HepG2 (cell line): ENCODE results near the gene MTFP1. TPM values are rescaled to one million over a fixed set of nuclear protein-coding genes. Genes with fewer than 3 reads are reported as not detected.

Experiments
- FOXC1 ChIP-seq: sonication (generic); formaldehyde crosslinking; IDR thresholded peaks from 2 replicates; pipeline ENCODE4 v1.8.0; 2022; ENCODE audit warnings: mild to moderate bottlenecking, missing genetic modification reagents, borderline replicate concordance
- KLF16 ChIP-seq, 2 experiments: sonication (generic) in 1 of 2; formaldehyde crosslinking in 1 of 2; IDR thresholded peaks; 2 replicates each; pipeline versions ENCODE4 v1.6.1 to v1.8.0; 2016 to 2023; ENCODE audit warnings: missing genetic modification reagents in 2 of 2, missing compliant biosample characterization in 1 of 2
- MIXL1 ChIP-seq: IDR thresholded peaks from 2 replicates; pipeline ENCODE4 v1.6.1; 2016
- RERE ChIP-seq: IDR thresholded peaks from 2 replicates; pipeline ENCODE4 v1.6.1; 2016; ENCODE audit warnings: low read depth, missing genetic modification reagents, missing compliant biosample characterization
- SP1 ChIP-seq, 2 experiments: fragments of 450-650 bp in 1 of 2; sonication (generic) in 1 of 2; formaldehyde crosslinking in 1 of 2; IDR thresholded peaks; 2 replicates each; pipeline versions ENCODE4 v1.4.0 to v1.6.1; 2016 to 2020; ENCODE audit warnings: missing genetic modification reagents in 1 of 2
- ZMAT3 ChIP-seq: sonication (generic); formaldehyde crosslinking; conservative IDR thresholded peaks from 2 replicates; pipeline ENCODE4 v1.7.0; 2021; ENCODE audit warnings: missing genetic modification reagents
- ZNF318 ChIP-seq: sonication (generic); formaldehyde crosslinking; IDR thresholded peaks from 2 replicates; pipeline ENCODE4 v1.4.0; 2020; ENCODE audit warnings: mild to moderate bottlenecking, missing genetic modification reagents
- ZNF552 ChIP-seq: sonication (generic); formaldehyde crosslinking; IDR thresholded peaks from 2 replicates; pipeline ENCODE4 v1.9.0; 2022; ENCODE audit warnings: missing genetic modification reagents, mild to moderate bottlenecking, borderline replicate concordance
- polyA plus RNA-seq, 8 experiments: library from polyadenylated mRNA; depleted of rRNA in 3 of 8; stranded (reverse) in 7 of 8; unstranded in 1 of 8; fragments of >200 nt; fragmentation: Illumina TruSeq in 4 of 8; extraction: Trizol in 4 of 8; gene quantifications; 2 replicates each; pipeline versions ENCODE4 v1.2.1 to v1.2.3, GENCODE V29; 2011 to 2016; ENCODE audit warnings: low read depth in 4 of 8, missing spikeins in 1 of 8, mixed read lengths in 1 of 8; ENCODE audit not compliant: insufficient read depth in 1 of 8
- total RNA-seq, 5 experiments: library from RNA; depleted of rRNA; stranded (reverse); fragments of >200 nt; fragmentation: Illumina TruSeq; extraction: Trizol; gene quantifications; 2 replicates each; pipeline ENCODE4 v1.2.3, GENCODE V29; 2016; ENCODE audit warnings: low read depth in 1 of 5
- TF ChIP-seq, protein P1 (sequence below): sonication (generic); formaldehyde crosslinking; IDR thresholded peaks from 2 replicates; pipeline ENCODE4 v1.5.0; 2020; ENCODE audit warnings: mild to moderate bottlenecking, missing genetic modification reagents, moderate library complexity
- TF ChIP-seq, protein P2 (sequence below): sonication (generic); formaldehyde crosslinking; IDR thresholded peaks from 2 replicates; pipeline ENCODE4 v1.4.0; 2020; ENCODE audit warnings: missing genetic modification reagents, borderline replicate concordance

MTFP1 gene
- total and polyA plus RNA-seq, 2 of the 13 experiments (the other 11 are each of a cell fraction or from before 2014, with no cell fraction given): 29.5 to 45.6 TPM

GRCh38 chr22:30421695-30422480 is 3.7 kb upstream of the MTFP1 start (continued):
- TF ChIP-seq RERE (CRISPR knock-in tag) (no peak), ZNF318 (CRISPR knock-in tag) (peak; percentile 1; the same call in 1 of the 2 replicates), MIXL1 (CRISPR knock-in tag) (0 out of 2 replicates have a peak, but pooled peaks have one; percentile 22), FOXC1 (CRISPR knock-in tag) (0 out of 2 replicates have a peak, but pooled peaks have one; percentile 20), KLF16 (CRISPR knock-in tag; IDR thresholded peaks at IDR 0.05) (no peak), ZNF552 (CRISPR knock-in tag) (no peak), ZMAT3 (CRISPR knock-in tag) (no peak), SP1 (IDR thresholded peaks at IDR 0.05) (no peak), SP1 (CRISPR knock-in tag; IDR thresholded peaks at IDR 0.05) (no peak)
- TF ChIP-seq, protein P1, sequence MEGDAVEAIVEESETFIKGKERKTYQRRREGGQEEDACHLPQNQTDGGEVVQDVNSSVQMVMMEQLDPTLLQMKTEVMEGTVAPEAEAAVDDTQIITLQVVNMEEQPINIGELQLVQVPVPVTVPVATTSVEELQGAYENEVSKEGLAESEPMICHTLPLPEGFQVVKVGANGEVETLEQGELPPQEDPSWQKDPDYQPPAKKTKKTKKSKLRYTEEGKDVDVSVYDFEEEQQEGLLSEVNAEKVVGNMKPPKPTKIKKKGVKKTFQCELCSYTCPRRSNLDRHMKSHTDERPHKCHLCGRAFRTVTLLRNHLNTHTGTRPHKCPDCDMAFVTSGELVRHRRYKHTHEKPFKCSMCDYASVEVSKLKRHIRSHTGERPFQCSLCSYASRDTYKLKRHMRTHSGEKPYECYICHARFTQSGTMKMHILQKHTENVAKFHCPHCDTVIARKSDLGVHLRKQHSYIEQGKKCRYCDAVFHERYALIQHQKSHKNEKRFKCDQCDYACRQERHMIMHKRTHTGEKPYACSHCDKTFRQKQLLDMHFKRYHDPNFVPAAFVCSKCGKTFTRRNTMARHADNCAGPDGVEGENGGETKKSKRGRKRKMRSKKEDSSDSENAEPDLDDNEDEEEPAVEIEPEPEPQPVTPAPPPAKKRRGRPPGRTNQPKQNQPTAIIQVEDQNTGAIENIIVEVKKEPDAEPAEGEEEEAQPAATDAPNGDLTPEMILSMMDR (CRISPR knock-in tag): no peak
- TF ChIP-seq, protein P2, sequence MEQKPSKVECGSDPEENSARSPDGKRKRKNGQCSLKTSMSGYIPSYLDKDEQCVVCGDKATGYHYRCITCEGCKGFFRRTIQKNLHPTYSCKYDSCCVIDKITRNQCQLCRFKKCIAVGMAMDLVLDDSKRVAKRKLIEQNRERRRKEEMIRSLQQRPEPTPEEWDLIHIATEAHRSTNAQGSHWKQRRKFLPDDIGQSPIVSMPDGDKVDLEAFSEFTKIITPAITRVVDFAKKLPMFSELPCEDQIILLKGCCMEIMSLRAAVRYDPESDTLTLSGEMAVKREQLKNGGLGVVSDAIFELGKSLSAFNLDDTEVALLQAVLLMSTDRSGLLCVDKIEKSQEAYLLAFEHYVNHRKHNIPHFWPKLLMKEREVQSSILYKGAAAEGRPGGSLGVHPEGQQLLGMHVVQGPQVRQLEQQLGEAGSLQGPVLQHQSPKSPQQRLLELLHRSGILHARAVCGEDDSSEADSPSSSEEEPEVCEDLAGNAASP (CRISPR knock-in tag): peak; percentile 55; the same call in 1 of the 2 replicates
